SW480 (cell line): ENCODE results near the gene SMIM36.
A peak's percentile ranks its signal among the peaks of the same experiment; 100 is the strongest.
"Not testable (repeated sequence)": the region's sequence is repeated elsewhere in the genome, so short reads cannot be mapped to it uniquely, and the experiment has no call there.

Experiments used
- DNase-seq: peaks from one replicate; pipeline ENCODE4 v3.0.0-alpha.2; 2016; ENCODE audit warnings: low spot score

Gene SMIM36

GRCh38 chr17:55433629-55434422 is 77.4 kb downstream of the SMIM36 start:
- peak; percentile 89 for DNase-seq

GRCh38 chr17:55433029-55433628 is 78.1 kb downstream of the SMIM36 start:
- peak; percentile 93 for DNase-seq

GRCh38 chr17:55432358-55433028 is 78.8 kb downstream of the SMIM36 start:
- peak; percentile 50 for DNase-seq

GRCh38 chr17:55431914-55432313 is 79.3 kb downstream of the SMIM36 start:
- not testable (repeated sequence) for DNase-seq

- DNase-seq: no peak
These were observed 80.5 kb downstream of the SMIM36 start for GRCh38 chr17:55430541-55431288.

- DNase-seq: no peak
These were observed 83.7 kb downstream of the SMIM36 start for GRCh38 chr17:55427587-55427882.

- DNase-seq: no peak
These were observed 84.2 kb downstream of the SMIM36 start for GRCh38 chr17:55426851-55427586.

- no peak for DNase-seq
These were observed 86.2 kb downstream of the SMIM36 start for GRCh38 chr17:55424893-55425540.

GRCh38 chr17:55423535-55423934 is 87.7 kb downstream of the SMIM36 start:
- DNase-seq: no peak

GRCh38 chr17:55422828-55423164 is 88.5 kb downstream of the SMIM36 start:
- DNase-seq: not testable (repeated sequence)

GRCh38 chr17:55421179-55421934 is 89.9 kb downstream of the SMIM36 start, which contains the start of gene MMD:
Gene MMD (minus strand): TSS chr17:55421835. CDS start chr17:55421695, 140 bp downstream.
- peak; percentile 23 for DNase-seq

GRCh38 chr17:55420776-55421178 is 90.5 kb downstream of the SMIM36 start:
- peak; percentile 24 for DNase-seq

- DNase-seq: no peak
These were observed 91.0 kb downstream of the SMIM36 start for GRCh38 chr17:55420067-55420775.

GRCh38 chr17:55418369-55419268 is 92.6 kb downstream of the SMIM36 start:
- DNase-seq: no peak

- no peak for DNase-seq
These were observed 93.6 kb downstream of the SMIM36 start for GRCh38 chr17:55417411-55418268.

- DNase-seq: no peak
These were observed 94.7 kb downstream of the SMIM36 start for GRCh38 chr17:55416470-55417052.

- DNase-seq: no peak
These were observed 95.3 kb downstream of the SMIM36 start for GRCh38 chr17:55416000-55416399.
